ENCODE measurements around the gene AGBL4. TPM values are rescaled to one million over a fixed set of nuclear protein-coding genes. Genes with fewer than 3 reads are reported as not detected.

The AGBL4 gene
- total RNA-seq, 4 donors from 2014 or later = not detected

GRCh38 chr1:49190138-49190537 lies 833.6 kb downstream of the AGBL4 start:
- TF ChIP-seq POLR2A (IDR thresholded peaks at IDR 0.05) (no peak), CTCF (IDR thresholded peaks at IDR 0.05) (no peak)
- Histone ChIP-seq H3K36me3 (no peaks in the 10 kb centered on the region), H3K27me3 (no peaks in the 10 kb centered on the region), H3K27ac (no peak overlapping the region), H3K4me3 (no peak overlapping the region), H3K4me1 (no peaks in the 10 kb centered on the region), H3K9me3 (peaks cover 0 to 8% (median 0%) of the 10 kb centered on the region in 3 donors)
- DNase-seq = no peak
- intact Hi-C loops (cut with DNase I) = no loop called here
- WGBS, 2 donors = 50% methylated on average over 1 of the region's 1 CpG

GRCh38 chr1:49187056-49187455 lies 836.7 kb downstream of the AGBL4 start:
- no peaks in the 10 kb centered on the region for H3K36me3 ChIP-seq
- 84 to 91% methylated on average over 3 of the region's 3 CpGs for WGBS, 2 donors
- H3K4me1 ChIP-seq = no peaks in the 10 kb centered on the region
- no peaks in the 10 kb centered on the region for H3K27me3 ChIP-seq
- intact Hi-C loops (cut with DNase I) = no loop called here
- no peak overlapping the region for H3K4me3 ChIP-seq
- no peaks in the 10 kb centered on the region for H3K9me3 ChIP-seq
- TF ChIP-seq POLR2A (IDR thresholded peaks at IDR 0.05) (no peak), CTCF (IDR thresholded peaks at IDR 0.05) (no peak)
- no peak for DNase-seq
- no peak overlapping the region for H3K27ac ChIP-seq

DNA sequence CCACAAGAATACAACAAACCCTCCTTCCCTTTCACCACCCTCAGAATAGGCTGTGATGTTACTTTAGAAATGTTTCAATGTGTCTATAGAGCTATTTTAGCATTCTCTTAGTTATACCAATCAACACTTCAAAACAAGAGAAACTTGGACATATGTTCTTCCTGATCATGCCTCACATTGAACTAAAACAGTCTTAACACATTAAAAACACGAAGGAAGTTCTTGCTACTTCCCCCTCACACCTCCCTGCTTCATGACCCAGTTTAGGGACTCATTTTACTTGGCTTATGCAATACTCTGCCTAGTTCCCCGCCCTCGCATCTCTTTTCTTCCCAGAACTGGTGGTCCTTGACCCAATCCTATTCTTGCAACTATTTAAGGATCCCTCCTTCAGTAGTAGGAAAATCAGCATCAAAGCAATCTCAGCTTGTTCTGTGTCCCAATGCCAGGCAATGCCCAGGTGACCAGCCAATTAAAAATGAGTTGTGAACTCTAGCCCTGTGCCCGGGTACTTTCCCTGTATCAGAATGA lies 838.2 kb downstream of the AGBL4 start:
- 68 to 71% methylated on average over 4 of the region's 4 CpGs for WGBS, 2 donors
- Histone ChIP-seq H3K4me1 (no peaks in the 10 kb centered on the region), H3K27me3 (no peaks in the 10 kb centered on the region), H3K9me3 (no peaks in the 10 kb centered on the region), H3K27ac (no peak overlapping the region), H3K36me3 (no peaks in the 10 kb centered on the region), H3K4me3 (no peak overlapping the region)
- intact Hi-C loops (cut with DNase I) = no loop called here
- no peak for DNase-seq
- TF ChIP-seq CTCF (IDR thresholded peaks at IDR 0.05) = no peak
- TF ChIP-seq POLR2A (IDR thresholded peaks at IDR 0.05) = no peak

DNA sequence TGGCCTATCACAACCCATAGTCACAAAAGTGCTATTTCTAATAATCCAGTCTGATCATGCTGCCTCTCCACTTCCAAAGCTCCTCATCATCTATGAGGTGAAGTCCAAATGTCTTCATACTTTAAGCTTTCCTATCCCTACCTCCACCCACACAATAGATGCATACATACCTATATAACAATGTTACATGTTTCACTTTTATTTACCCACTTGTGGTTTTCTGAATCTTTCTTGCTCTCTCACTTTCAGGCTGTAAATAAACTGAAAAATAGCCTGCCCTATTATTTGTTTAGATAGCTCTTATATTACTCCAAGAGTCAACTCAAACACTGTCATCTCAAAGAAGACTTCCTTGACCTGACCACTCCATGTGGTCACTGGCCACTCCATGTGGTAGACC lies 840.3 kb downstream of the AGBL4 start:
- TF ChIP-seq CTCF (IDR thresholded peaks at IDR 0.05) = no peak
- TF ChIP-seq POLR2A (IDR thresholded peaks at IDR 0.05) = no peak
- H3K4me1 ChIP-seq = no peaks in the 10 kb centered on the region
- intact Hi-C loops (cut with DNase I) = no loop called here
- no peaks in the 10 kb centered on the region for H3K27me3 ChIP-seq
- H3K9me3 ChIP-seq = no peaks in the 10 kb centered on the region
- no peak overlapping the region for H3K4me3 ChIP-seq
- H3K27ac ChIP-seq = no peak overlapping the region
- no peaks in the 10 kb centered on the region for H3K36me3 ChIP-seq
- no peak for DNase-seq

- Histone ChIP-seq H3K36me3 (no peaks in the 10 kb centered on the region), H3K9me3 (no peaks in the 10 kb centered on the region), H3K27me3 (no peaks in the 10 kb centered on the region), H3K4me3 (no peak overlapping the region), H3K27ac (no peak overlapping the region), H3K4me1 (no peaks in the 10 kb centered on the region)
- no peak for TF ChIP-seq CTCF (IDR thresholded peaks at IDR 0.05)
- no peak for TF ChIP-seq POLR2A (IDR thresholded peaks at IDR 0.05)
- 71 to 79% methylated on average over 2 of the region's 2 CpGs for WGBS, 2 donors
- DNase-seq = no peak
- intact Hi-C loops (cut with DNase I) = no loop called here
These were observed 842.7 kb downstream of the AGBL4 start for GRCh38 chr1:49181033-49181432.
